Measurements from ENCODE around the gene TAC4. TPM values are rescaled to one million over a fixed set of nuclear protein-coding genes. Genes with fewer than 3 reads are reported as not detected.
A peak's percentile ranks its signal among the peaks of the same experiment; 100 is the strongest.

TAC4 gene
- total and polyA plus RNA-seq, 2 of the 13 experiments (the other 11 are each of a cell fraction or from before 2014, with no cell fraction given), result not detected

DNA sequence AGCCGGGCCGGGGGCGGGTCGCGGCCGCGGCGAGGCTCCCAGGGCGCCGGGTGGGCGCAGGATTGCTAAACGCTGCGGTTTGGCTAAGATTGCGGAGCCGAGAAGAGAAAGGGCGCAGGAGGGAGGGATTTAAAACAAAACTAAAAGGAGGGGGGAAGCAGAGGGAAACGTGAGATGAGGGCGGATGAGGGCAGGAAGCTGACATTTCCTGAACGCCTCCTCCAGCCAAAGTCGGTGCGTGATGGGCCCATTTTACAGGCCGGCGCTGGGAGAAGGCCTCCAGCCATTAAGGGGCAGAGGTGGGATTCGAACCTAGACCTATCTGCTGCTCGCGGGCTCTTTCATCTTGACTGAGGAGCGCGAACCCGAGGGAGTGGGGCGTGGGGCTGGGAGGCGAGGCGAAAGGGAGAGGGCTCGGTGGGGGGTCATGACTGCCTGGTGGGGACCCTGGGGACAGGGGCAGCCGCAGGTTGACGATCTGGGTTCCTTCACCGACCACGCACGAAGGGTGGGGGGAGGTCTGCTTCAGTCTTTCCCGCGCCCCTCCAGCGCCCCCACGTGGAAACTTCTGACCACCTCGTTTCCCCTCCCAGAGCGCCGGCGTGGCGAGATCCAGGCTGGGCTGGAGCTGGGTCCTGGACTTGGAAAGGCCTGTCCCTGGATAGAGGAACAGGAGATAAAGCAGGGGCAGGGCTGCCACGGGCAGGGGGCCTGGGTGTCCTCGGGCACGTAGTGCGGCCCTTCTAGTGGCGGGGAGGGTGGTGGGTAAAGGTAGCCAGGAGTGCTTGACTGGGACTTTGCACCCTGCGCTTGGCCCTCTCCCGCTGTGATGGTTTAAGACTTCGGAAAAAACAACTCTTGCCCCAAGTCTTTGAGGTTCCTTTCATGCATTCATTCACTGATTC, 3.8 kb upstream of the TAC4 start (continued):
- TF ChIP-seq, protein P1, sequence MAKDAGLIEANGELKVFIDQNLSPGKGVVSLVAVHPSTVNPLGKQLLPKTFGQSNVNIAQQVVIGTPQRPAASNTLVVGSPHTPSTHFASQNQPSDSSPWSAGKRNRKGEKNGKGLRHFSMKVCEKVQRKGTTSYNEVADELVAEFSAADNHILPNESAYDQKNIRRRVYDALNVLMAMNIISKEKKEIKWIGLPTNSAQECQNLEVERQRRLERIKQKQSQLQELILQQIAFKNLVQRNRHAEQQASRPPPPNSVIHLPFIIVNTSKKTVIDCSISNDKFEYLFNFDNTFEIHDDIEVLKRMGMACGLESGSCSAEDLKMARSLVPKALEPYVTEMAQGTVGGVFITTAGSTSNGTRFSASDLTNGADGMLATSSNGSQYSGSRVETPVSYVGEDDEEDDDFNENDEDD (CRISPR knock-in tag; IDR thresholded peaks at IDR 0.05; ENCODE audit: borderline replicate concordance), result peak; percentile 64; the same call in 1 of the 2 replicates
- TF ChIP-seq NR2C2 (CRISPR knock-in tag; IDR thresholded peaks at IDR 0.05; ENCODE audit: borderline replicate concordance), result no peak
- peak; percentile 27; the same call in 1 of the 2 replicates for TF ChIP-seq ZNF724P (CRISPR knock-in tag; IDR thresholded peaks at IDR 0.05; ENCODE audit: borderline replicate concordance)
- TF ChIP-seq NR2F2 (IDR thresholded peaks at IDR 0.05; ENCODE audit: borderline replicate concordance, low read depth), result 0 out of 2 replicates have a peak, but pooled peaks have one; percentile 12
- TF ChIP-seq, protein P2, sequence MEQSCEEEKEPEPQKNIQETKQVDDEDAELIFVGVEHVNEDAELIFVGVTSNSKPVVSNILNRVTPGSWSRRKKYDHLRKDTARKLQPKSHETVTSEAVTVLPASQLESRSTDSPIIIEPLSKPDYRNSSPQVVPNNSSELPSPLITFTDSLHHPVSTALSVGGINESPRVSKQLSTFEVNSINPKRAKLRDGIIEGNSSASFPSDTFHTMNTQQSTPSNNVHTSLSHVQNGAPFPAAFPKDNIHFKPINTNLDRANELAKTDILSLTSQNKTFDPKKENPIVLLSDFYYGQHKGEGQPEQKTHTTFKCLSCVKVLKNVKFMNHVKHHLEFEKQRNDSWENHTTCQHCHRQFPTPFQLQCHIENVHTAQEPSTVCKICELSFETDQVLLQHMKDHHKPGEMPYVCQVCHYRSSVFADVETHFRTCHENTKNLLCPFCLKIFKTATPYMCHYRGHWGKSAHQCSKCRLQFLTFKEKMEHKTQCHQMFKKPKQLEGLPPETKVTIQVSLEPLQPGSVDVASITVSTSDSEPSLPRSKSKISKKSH (CRISPR knock-in tag; IDR thresholded peaks at IDR 0.05; ENCODE audit: borderline replicate concordance), result 0 out of 2 replicates have a peak, but pooled peaks have one; percentile 88
- TF ChIP-seq, protein P3, sequence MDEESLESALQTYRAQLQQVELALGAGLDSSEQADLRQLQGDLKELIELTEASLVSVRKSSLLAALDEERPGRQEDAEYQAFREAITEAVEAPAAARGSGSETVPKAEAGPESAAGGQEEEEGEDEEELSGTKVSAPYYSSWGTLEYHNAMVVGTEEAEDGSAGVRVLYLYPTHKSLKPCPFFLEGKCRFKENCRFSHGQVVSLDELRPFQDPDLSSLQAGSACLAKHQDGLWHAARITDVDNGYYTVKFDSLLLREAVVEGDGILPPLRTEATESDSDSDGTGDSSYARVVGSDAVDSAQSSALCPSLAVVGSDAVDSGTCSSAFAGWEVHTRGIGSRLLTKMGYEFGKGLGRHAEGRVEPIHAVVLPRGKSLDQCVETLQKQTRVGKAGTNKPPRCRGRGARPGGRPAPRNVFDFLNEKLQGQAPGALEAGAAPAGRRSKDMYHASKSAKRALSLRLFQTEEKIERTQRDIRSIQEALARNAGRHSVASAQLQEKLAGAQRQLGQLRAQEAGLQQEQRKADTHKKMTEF (CRISPR knock-in tag; IDR thresholded peaks at IDR 0.05), result peak; percentile 71
- TF ChIP-seq EZH2 (conservative IDR thresholded peaks at IDR 0.05; ENCODE audit: low read depth, low read length), result 0 out of 2 replicates have a peak, but pooled peaks have one; percentile 11
- TF ChIP-seq ZNF841 (CRISPR knock-in tag; IDR thresholded peaks at IDR 0.05; ENCODE audit: borderline replicate concordance), result no peak
- TF ChIP-seq RBM39 (IDR thresholded peaks at IDR 0.05; ENCODE audit: low read depth, low read length, poor library complexity, severe bottlenecking), result no peak
- peak; percentile 11; the same call in 1 of the 2 replicates for TF ChIP-seq HMG20A (CRISPR knock-in tag; IDR thresholded peaks at IDR 0.05; ENCODE audit: borderline replicate concordance)
- TF ChIP-seq, protein P4, sequence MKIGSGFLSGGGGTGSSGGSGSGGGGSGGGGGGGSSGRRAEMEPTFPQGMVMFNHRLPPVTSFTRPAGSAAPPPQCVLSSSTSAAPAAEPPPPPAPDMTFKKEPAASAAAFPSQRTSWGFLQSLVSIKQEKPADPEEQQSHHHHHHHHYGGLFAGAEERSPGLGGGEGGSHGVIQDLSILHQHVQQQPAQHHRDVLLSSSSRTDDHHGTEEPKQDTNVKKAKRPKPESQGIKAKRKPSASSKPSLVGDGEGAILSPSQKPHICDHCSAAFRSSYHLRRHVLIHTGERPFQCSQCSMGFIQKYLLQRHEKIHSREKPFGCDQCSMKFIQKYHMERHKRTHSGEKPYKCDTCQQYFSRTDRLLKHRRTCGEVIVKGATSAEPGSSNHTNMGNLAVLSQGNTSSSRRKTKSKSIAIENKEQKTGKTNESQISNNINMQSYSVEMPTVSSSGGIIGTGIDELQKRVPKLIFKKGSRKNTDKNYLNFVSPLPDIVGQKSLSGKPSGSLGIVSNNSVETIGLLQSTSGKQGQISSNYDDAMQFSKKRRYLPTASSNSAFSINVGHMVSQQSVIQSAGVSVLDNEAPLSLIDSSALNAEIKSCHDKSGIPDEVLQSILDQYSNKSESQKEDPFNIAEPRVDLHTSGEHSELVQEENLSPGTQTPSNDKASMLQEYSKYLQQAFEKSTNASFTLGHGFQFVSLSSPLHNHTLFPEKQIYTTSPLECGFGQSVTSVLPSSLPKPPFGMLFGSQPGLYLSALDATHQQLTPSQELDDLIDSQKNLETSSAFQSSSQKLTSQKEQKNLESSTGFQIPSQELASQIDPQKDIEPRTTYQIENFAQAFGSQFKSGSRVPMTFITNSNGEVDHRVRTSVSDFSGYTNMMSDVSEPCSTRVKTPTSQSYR (CRISPR knock-in tag; IDR thresholded peaks at IDR 0.05; ENCODE audit: borderline replicate concordance), result peak; percentile 80
- TF ChIP-seq, protein P5, sequence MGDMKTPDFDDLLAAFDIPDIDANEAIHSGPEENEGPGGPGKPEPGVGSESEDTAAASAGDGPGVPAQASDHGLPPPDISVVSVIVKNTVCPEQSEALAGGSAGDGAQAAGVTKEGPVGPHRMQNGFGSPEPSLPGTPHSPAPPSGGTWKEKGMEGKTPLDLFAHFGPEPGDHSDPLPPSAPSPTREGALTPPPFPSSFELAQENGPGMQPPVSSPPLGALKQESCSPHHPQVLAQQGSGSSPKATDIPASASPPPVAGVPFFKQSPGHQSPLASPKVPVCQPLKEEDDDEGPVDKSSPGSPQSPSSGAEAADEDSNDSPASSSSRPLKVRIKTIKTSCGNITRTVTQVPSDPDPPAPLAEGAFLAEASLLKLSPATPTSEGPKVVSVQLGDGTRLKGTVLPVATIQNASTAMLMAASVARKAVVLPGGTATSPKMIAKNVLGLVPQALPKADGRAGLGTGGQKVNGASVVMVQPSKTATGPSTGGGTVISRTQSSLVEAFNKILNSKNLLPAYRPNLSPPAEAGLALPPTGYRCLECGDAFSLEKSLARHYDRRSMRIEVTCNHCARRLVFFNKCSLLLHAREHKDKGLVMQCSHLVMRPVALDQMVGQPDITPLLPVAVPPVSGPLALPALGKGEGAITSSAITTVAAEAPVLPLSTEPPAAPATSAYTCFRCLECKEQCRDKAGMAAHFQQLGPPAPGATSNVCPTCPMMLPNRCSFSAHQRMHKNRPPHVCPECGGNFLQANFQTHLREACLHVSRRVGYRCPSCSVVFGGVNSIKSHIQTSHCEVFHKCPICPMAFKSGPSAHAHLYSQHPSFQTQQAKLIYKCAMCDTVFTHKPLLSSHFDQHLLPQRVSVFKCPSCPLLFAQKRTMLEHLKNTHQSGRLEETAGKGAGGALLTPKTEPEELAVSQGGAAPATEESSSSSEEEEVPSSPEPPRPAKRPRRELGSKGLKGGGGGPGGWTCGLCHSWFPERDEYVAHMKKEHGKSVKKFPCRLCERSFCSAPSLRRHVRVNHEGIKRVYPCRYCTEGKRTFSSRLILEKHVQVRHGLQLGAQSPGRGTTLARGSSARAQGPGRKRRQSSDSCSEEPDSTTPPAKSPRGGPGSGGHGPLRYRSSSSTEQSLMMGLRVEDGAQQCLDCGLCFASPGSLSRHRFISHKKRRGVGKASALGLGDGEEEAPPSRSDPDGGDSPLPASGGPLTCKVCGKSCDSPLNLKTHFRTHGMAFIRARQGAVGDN (CRISPR knock-in tag; IDR thresholded peaks at IDR 0.05), result peak; percentile 86
- TF ChIP-seq RBFOX2 (IDR thresholded peaks at IDR 0.05; ENCODE audit: low read depth, low read length), result no peak
- 0 out of 2 replicates have a peak, but pooled peaks have one; percentile 11 for TF ChIP-seq RXRB (CRISPR knock-in tag; IDR thresholded peaks at IDR 0.05; ENCODE audit: borderline replicate concordance)
- TF ChIP-seq MTA1 (CRISPR knock-in tag; IDR thresholded peaks at IDR 0.05; ENCODE audit: borderline replicate concordance), result peak; percentile 62; the same call in 1 of the 2 replicates

Measured in HepG2 (cell line).